ENCODE results near the gene PTPRO. TPM values are rescaled to one million over a fixed set of nuclear protein-coding genes. Genes with fewer than 3 reads are reported as not detected.

PTPRO gene
- total and polyA plus RNA-seq, 10 of the 15 experiments (the other 5 are each of a cell fraction or from before 2014, with no cell fraction given): 1.2 to 5.3 (median 3.5) TPM

GRCh38 chr12:15608406-15608805 lies 286.1 kb downstream of the PTPRO start (continued):
- no peak for TF ChIP-seq E4F1 (IDR thresholded peaks at IDR 0.05; ENCODE audit: borderline replicate concordance, partially characterized antibody)
- no peak for TF ChIP-seq ZNF384 (IDR thresholded peaks at IDR 0.05; ENCODE audit: borderline replicate concordance, low read depth, low read length)

DNA sequence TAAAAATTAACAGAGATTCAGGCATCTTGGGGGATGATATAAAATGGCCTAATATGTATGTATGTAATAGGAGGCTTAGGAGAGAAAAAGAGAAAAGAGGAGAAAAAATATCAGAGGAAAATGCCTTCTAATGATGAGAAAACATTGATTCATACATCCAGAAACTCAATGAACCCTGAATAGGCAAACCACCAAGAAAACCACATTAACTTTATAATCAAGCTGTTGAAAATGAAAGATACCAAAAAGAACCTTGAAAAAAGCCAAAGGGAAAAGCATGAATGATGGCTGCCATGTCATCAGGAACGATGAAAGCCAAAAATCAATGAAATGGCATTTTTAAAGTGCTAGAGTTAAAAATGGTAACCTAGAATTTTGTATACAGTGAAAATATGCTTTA lies 286.6 kb downstream of the PTPRO start:
- WGBS (ENCODE audit: insufficient coverage, insufficient replicate concordance, low lambda C conversion rate, missing lambda C conversion rate): 87% methylated on average over 1 of the region's 1 CpG
- no peak overlapping the region for H2AFZ ChIP-seq (ENCODE audit: control insufficient read depth, low read depth, low read length)
- POLR2A ChIA-PET: interaction anchor here (0.7 kb wide), 1 partner anchor 18 kb away, joined by 3 read pairs; no protein-coding TSS in a partner anchor

More for the DNA sequence above, 286.6 kb downstream of the PTPRO start:
- Histone ChIP-seq H4K20me1 (ENCODE audit: control insufficient read depth, insufficient read depth) (no peaks in the 10 kb centered on the region), H3K4me3 (no peak overlapping the region), H3K79me2 (ENCODE audit: control insufficient read depth, insufficient read depth, low read length) (no peaks in the 10 kb centered on the region), H3K27me3 (replicated peaks in 1 of 2; ENCODE audit: control insufficient read depth in 2 of 2, insufficient read depth in 2 of 2, low read length in 1 of 2) (no peaks in the 10 kb centered on the region), H3K9ac (ENCODE audit: control insufficient read depth, insufficient read depth, low read length) (no peak overlapping the region), H3K9me3 (replicated peaks; ENCODE audit: control insufficient read depth, insufficient read depth, low read length) (no peaks in the 10 kb centered on the region), H3K4me2 (ENCODE audit: control insufficient read depth, insufficient read depth) (no peak overlapping the region), H3K4me1 (ENCODE audit: control insufficient read depth, insufficient read depth, low read length) (no peaks in the 10 kb centered on the region), H3K27ac (ENCODE audit: control insufficient read depth, insufficient read depth) (no peak overlapping the region), H3K36me3 (ENCODE audit: control insufficient read depth in 2 of 2, insufficient read depth in 2 of 2, low read length in 1 of 2) (no peaks in the 10 kb centered on the region)
- RAD21 ChIA-PET (ENCODE audit: unreplicated experiment): interaction anchor here (0.8 to 2.4 kb wide), 4 partner anchors 19 to 249 kb away, joined by 3 to 11 read pairs (median 8); no protein-coding TSS in a partner anchor
- ATAC-seq (no peak), FAIRE-seq (no peak), DNase-seq (ENCODE audit: low read depth, low spot score) (no peak)
- SMC1A ChIA-PET (ENCODE audit: uncharacterized antibody, unreplicated experiment): interaction anchor here (0.7 to 3.7 kb wide), 16 partner anchors 10 to 289 kb away, joined by 3 to 23 read pairs (median 4); no protein-coding TSS in a partner anchor
- CTCF ChIA-PET: interaction anchor here (1.0 to 2.4 kb wide), 7 partner anchors 11 to 224 kb away, joined by 3 to 7 read pairs (median 3); no protein-coding TSS in a partner anchor
- BruUV-seq (replicated peaks): no TSS peak
- TF ChIP-seq YBX1 (IDR thresholded peaks at IDR 0.05) (no peak), JUNB (IDR thresholded peaks at IDR 0.05) (no peak), NFYA (IDR thresholded peaks at IDR 0.05; ENCODE audit: borderline replicate concordance, low read depth, low read length) (no peak), SUZ12 (IDR thresholded peaks at IDR 0.05; ENCODE audit: unreplicated experiment) (no peak), SMAD1 (IDR thresholded peaks at IDR 0.05; ENCODE audit: low read depth, partially characterized antibody) (no peak), RAD51 (IDR thresholded peaks at IDR 0.05) (no peak), CHD1 (IDR thresholded peaks at IDR 0.05; ENCODE audit: low read depth, low read length) (no peak)
- in situ Hi-C loops (cut with MboI) (no loop called here), intact Hi-C loops (cut with micrococcal nuclease; ENCODE audit: unreplicated experiment) (no loop called here)

Data from GM12878 (cell line).